Measurements from ENCODE around the gene GOPC.
A peak's percentile ranks its signal among the peaks of the same experiment; 100 is the strongest.
"Not testable (repeated sequence)": the region's sequence is repeated elsewhere in the genome, so short reads cannot be mapped to it uniquely, and the experiment has no call there.

Gene GOPC

DNA sequence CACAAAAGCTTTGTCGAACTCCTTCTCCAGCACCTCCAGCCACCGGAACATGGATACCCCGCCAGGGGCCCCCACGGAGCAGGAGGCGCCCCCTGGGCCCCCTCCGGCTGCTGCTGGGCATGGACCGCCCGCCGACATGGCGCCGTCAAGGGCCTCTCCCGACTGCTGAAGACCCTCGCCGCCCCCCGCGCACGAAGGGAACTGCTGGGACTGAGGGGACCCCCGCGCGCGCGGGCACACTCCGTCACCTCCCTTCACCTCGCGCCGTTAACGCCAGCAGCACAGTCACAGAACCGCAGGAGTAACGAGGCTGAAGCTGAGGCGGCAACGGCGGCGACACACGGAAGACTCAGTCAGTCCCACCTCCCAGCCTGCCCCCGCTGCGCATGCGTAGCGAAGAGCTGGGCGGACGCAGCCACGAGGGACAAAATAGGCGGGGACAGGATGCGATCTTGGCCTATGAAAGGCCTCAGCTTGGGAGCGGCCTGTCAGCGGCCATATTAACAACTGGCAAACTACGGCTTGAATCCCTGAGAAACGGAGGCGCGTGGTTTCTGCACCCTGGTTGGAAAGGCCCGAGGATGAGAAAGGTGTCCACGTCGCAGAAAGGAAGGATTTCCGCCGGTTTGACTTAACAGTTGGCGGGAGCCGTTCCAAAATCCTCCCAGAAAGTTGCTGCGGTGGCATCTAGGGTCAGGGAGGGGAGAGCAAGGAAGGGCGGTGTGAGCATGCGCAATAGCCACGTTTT is at the start of gene GOPC:
Gene GOPC, minus strand, starts transcription at position 361 of the 748 bp plus-strand sequence. Its CDS starts 223 bp downstream, at position 138.
- DNase-seq, result peak; percentile 95

- DNase-seq, result not testable (repeated sequence)
Measured at GRCh38 chr6:117651984-117652383, 49.7 kb upstream of the GOPC start.

DNA sequence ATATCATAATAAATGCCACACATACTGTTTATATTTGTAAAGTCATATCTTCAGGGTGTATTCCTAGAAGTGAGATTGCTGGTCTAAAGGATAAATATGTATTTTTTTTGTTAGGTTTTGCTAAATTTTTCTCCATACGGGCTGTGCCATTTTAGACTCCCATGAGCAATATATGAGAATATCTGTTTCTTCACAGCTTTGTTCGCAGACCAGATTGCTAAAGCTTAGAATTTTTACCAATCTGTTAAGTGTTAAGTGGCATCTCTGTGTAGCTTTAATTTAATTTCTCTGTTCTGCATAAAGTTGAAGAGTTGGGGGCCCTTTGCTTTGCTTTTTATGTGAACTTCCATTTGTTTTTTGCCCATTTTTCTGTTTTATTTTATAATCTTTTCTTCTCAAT is 40.7 kb upstream of the GOPC start:
- no peak for DNase-seq

DNA sequence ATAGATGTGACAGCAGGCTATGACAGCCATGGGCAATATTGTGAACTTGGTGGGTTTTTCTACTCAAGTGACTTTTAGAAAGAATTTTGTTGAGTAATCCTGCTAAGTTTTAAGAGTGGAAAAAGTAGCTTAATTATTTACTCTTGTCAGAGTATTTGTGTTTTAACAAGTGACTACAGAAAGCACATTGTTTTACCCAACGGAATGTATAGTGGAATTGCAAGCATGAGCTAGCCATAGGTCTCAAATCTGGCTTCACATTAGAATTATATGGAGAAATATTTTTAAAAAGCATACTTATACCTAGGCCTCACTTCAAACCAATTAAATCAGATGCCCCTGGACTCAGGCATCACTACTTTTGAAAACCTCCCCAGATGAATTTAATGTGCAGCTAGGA is 35.5 kb upstream of the GOPC start:
- no peak for DNase-seq

DNA sequence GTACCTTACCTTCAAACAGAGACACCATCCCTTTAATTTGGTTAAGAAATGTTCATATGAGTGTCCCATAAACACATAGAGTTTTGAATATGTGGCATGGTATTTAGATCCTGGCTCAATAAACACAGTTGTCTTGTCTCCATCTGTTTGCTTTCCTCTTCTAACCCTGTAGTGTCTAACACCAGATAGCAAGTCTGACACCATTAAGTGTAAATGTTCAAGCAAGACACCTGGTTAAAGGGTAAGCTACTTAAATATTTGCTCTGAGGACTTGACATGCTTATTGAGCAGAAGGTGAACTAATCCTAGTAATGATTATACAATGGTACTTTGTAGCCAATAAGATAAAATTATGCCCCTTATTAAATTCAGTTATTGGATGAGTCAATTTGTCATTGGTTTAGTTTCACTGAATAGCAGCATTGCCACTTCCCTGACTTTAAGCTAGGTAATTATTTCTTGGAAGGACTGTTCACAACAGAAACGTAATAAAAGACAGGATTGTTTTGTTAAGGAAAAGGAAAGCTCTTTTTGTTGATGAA is 26.9 kb upstream of the GOPC start:
- DNase-seq, result no peak

DNA sequence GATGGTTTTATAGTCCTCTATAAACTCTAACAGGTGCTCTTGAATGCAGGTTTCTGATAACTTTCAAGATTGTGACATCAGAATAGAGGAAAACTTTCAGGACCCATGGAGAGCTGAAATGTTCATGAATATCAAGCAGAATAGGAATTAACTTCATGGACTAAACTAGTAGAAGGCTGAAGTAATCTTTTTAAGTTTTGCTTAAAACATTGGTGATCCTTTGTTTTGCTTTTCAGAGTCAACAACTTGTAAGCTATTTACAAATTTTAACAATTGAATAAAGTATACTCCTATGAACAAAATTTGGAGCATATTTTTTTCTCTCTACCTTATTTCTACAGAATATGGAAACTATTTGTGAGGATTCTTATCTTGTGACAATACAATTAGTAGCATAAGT is 25.2 kb upstream of the GOPC start:
- DNase-seq, result no peak

- DNase-seq, result no peak
Measured at GRCh38 chr6:117624869-117625481, 22.7 kb upstream of the GOPC start.

DNA sequence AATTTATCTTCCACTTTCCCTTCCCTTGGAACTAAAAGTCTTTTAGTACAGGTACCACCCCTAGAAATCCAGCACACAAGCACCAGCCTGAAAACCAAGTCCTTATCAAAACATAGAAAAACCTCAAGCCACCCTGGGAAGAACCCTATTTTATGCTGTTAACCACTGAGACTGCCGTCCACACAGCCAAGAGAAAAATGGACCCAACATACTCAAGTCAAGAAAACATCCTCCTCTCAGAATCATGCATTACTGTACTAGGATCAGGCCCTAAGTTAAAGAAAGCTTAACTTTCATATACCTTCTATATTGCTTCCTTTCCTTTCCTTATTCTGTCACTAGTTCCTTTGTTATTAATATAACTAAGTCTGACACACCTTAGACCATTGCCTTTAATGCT is 16.9 kb upstream of the GOPC start:
- no peak for DNase-seq

GRCh38 chr6:117617210-117618035 is 15.1 kb upstream of the GOPC start:
- no peak for DNase-seq

DNA sequence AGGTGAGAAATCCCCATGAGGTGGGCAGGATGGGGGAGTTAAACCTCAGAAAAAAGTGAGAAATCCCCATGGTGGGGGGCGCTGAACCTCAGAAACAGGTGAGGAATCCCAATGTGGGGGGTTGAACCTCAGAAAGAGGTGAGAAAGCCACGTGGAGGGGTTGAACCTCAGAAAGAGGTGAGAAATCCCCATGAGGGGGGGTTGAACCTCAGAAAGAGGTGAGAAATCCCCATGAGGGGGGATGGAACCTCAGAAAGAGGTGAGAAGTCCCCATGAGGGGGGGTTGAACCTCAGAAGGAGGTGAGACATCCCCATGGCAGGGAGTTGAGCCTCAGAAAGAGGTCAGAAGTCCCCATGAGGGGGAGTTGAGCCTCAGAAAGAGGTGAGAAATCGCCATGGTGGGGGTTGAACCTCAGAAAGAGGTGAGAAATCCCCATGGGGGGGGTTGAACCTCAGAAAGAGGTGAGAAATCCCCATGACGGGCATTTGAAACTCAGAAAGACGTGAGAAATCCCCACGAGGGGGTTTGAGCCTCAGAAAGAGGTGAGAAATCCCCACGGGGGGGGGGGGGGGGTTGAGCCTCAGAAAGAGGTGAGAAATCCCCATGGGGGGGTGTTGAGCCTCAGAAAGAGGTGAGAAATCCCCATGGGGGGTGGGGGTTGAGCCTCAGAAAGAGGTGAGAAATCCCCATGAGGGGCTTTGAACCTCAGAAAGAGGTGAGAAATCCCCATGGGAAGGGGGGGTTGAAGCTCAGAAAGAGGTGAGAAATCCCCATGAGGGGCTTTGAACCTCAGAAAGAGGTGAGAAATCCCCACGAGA is 14.3 kb upstream of the GOPC start:
- DNase-seq, result peak; percentile 18

DNA sequence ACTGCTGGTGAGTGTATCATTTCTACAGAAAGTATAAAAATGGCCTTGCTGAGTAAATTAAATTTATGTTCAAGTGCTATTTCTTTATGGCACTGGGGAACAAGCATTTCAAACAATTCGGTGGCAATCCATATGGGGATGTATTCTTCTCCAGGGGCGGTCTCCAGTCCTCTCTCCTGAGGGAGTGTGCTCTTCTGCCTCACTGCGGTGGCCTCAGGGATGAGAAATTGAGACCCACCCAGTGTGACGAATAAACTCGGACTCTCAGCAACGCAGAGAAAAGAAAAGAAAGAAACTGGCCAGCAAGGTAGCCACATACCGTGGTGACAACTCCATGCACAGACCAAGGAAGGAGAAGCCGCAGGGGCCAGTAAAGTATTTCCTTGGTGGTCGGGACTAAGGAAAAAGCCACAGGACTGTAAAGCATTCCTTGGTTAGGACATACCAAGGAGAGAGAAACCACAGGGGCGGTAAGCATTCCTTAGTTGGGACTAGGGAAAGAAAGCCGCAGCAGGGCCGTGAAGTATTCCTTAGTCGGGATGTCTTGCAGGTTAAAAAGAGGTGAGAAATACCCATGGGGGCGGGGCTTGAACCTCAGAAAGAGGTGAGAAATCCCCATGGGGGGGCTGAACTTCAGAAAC is 13.6 kb upstream of the GOPC start:
- no peak for DNase-seq

DNA sequence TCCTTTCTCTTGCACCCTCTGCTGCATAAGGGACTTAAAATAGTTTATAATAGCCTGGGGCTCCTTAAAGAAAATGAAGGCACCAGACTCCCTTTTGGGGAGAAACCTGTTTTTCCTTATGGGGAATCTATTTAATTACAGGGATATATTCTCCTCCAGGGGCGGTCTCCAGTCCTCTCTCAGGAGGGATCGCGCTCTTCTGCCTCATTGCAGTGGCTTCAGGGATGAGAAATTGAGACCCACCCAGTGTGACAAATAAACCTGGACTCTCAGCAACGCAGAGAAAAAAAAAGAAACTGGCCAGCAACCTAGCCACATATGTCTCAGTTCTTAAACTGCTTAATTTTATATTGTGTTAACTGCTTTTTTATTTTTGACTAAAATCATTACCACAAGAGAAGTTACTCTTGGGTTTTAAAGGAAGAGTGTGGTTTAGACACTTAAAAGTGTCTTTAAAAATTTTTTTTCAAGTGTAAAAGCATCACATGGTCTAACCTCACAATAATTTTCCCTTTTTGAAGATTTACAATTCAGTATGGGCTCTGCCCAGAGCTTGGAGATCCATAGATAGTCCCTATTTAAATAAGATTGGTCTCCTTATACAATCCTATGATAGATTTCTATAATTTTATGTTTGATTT is 11.7 kb upstream of the GOPC start:
- DNase-seq, result no peak

DNA sequence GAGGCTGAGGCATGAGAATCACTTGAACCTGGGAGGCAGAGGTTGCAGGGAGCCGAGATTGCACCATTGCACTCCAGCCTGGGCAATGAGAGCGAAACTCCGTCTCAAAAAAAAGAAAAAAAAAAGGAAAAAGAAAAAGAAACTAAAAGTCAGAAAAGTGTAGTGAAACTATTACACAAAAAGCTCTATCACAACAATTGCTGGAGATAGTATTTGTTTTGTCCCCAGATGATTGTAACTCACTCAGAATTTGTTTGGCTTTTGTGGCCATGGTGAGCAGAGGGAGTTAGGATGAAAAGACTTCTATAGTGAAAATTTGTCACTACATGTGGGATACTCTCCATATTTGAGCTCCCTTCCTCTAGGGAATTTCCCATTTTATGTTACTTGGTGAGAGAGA is 5.2 kb upstream of the GOPC start:
- no peak for DNase-seq

DNA sequence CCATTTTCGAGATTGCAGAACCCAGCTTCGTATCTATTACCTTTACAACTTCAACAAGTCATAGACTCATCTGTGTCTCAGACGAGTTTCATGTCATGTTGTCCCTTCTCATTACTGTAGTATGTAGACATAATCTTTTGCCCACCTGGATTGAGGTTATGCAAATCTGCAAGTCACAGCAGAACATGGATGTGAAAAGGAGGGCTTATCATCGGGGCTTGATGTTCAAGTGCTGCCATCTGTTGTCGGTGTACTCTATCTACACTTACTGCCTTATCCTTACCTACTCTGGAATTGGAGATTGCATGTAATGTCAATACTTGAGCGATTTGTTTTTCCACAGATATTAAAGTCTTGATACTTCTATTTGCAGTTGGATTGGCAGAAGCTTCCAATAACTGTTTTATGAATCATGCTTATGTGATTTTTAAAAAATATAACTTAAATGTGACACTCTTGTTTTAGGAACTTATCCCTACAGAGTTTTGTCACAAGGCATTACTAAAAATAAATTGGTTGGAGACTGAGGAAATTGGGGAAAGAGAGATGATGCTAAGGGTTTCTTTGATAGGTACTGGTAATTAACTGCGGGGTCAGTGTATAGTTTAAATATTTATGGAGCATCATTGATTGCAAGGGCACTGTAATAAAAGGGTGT is 3.0 kb upstream of the GOPC start:
- peak; percentile 55 for DNase-seq

GRCh38 chr6:117603821-117604220 is 1.5 kb upstream of the GOPC start:
- no peak for DNase-seq

DNA sequence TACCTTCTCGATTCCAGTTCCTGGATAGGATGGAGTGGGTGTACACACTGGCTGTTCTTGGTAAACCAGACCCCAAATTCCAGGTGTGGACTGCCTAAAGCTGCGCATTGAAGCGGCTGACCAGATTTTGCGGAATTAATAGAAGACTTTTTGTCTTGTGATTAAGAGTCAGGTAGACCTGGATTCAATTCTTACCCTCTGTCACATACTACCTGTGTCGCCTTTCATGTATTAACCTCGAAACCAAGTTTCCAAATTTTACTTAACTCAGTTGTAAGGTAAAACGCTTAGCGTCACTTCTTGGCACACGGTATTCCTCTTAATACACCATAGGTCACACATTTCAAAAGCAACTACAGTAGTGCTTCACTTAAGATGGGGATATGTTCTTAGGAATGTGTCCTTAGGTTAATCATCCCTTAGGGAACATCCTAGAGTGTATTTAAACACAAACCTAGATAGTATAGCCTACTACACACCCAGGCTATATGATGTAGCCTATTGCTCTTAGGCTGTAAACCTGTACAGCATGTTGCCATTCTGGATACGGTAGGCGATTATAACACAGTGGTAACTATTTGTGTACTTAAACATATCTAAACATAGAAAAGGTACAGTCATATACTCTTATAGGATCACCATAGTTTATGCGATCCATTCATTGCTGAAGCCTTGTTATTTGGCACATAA is 733 bp upstream of the GOPC start:
- no peak for DNase-seq

GRCh38 chr6:117601811-117602150 is 530 bp downstream of the GOPC start:
- no peak for DNase-seq

DNA sequence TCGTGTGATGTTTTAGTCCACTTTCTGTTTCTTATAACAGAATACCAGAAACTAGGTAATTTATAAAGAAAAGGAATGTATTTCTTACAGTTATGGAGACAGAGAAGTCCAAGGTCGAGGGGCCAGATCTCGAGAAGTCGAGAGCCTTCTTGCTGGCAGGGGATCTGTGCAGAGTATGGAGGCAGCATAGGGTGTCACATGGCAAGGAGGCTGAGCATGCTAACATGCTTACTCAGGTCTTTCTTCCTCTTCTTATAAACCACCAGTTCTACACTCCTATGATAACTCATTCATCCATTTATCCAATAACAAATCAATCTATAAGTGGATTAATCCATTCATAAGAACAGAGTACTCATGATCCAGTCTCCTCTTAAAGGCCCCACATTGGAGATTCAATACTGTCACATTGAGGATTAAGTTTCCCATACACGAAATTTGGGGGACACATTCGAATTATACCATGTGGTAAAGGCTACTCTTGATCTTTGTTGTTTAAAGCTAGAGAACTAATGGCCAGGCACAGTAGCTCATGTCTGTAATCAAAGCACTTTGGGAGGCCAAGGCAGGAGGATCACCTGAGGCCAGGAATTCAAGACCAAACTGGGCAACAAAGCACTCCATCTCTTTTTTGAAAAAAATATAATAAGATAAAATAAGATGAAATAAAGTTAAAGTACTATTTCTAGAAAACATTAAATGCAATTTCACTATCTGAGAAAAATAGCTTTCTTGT is 2.1 kb downstream of the GOPC start:
- DNase-seq, result peak; percentile 11

DNA sequence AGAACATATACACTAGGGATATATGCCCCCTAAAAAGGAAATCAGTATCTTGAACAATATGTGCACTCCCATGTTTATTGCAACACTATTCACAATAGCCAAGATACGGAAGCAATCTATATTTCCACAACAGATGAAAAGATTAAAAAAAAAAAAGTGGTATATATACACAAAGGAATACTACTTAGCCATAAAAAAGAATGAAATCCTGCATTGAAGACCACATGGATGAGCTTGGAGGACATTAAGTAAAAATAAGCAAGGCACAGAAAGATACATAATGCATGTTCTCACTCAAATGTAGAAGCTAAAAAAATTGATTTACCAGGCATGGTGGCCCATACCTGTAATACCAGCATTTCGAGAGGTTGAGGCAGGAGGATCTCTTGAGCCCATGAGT is 4.6 kb downstream of the GOPC start:
- no peak for DNase-seq

Measured in activated CD4-positive, alpha-beta T cell treated with anti-CD3 and anti-CD28 coated beads for 48 hours (primary cell).